Measurements from ENCODE around the gene CAMK1D.

CAMK1D gene

DNA sequence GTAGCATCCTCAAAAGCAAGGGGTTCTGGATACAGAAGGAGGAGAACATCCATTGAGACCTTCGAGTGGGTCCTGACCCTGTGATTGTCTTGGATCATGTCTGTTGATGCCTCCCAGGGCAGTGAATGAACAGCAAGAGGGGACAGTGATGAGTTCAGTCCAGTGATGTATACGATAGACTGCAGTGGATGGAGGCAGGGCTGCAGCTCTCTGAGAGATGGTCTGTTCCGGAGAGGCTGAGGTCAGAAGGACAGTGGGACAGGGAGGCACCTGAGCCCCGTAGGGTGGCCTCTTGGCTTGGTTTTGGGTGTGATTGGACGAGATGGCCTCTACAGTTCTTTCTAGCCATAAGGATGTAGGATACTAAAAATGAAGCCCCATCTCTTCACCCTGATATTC, 280.4 kb downstream of the CAMK1D start:
- DNase-seq (ENCODE audit: low read depth), result no peak

DNA sequence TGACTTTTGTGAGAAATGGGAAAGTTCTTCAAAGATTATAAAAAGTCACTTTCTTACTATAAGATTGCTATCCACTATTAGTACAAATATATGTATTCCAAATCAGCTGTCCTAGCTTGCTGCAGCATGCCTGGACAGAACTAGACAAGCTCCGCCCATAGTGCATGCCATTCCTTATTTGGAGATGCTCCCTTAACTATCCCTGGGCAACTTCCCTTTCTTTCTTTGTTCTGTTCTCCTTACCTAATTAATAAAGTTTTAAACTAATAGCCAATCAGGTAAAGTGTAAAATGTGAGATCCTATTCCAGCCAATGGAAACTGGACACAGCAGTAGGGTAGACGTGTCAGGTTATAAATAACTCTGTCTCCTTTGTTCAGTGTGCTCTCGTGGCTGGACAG, 281.9 kb downstream of the CAMK1D start:
- no peak for DNase-seq (ENCODE audit: low read depth)

DNA sequence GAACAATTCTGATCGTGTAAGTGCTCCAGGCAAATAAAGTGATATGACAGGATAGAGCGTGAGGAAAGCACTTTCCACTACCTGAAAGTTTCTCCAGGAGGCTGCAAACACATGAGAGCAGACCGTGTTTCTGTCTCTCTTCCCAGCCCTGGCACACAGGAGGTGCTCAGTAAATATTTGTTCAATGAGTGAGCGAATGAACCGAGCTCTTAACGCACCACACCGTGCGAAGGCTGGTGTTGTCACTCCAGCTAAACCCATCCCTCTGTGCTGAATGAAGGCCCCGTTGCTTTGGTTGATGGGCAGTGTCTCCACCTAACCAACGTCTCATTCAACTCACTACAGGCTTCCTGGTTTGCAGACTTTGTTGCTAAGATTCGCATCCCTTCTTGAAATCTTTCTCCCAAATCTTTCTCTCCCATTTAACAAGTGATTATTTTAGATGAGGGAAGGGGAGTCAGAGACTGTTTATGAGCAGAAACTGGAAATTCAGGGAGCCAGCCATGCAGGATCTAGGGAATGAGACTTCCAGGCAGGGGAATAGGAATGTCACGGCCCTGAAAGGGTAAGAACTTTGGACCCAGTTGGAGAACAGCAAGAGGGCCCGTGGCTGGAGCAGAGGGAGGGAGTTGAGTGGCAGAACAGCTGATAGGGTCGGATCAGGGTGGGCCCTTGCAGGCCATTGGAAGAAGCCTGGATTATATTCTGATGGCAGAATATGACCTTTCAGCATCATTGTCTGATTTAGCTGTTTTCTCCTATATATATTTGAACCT, 282.6 kb downstream of the CAMK1D start:
- no peak for DNase-seq (ENCODE audit: low read depth)

DNA sequence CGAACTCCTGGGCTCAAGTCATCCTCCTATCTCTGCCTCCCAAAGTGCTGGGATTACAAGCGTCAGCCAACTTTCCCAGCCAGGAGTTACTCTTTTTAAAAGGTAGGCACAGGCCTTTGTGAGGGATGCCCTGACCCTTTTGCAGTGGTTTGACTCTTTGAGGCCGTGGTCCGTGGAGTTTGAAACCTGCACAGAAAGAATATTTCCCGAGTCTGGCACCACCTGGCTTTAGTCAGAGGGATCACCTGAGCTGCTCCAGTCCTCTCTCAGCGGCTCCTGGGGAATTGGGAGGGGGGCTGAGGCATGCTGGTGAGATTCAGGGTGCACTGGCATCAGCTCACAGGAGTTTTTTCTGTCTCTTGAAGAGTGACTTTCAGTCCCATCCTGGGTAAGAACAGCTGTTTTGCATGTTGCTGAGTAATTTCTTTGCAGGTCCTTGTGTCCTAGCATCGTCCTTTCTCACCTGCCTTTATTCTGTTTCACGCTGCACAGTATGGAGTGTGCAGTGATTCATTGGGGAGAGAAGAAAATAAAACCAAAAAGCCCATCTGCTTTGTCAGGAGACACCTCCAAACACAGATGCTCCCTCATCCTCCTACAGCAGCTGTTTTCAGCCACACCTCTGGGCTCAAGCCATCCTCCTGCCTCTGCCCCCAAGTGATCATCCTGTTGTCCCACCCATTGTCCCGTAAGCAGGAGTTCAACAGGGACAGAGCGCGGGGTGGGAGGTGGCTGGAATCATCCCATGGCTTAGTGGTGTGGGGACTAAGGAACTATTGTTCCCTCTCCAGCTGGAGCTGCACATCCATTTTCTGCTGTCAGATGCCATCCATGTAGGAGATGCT, 284.7 kb downstream of the CAMK1D start:
- no peak for DNase-seq (ENCODE audit: low read depth)

DNA sequence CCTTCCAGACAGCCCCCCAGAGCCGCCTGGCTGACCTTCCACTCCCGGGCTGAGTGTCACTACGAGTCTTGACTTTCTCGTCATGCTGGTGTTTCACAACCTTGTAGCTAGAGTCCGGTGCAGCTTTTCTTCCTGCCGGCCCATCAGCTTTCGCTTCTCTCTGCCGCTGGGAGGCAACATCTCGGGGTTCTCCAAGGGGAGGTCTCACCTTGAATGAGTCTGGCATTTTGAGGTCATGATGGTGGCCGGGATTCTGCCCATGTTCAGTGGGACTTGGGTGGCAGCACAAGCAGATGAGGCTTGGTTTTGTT, 285.2 kb downstream of the CAMK1D start:
- no peak for DNase-seq (ENCODE audit: low read depth)

DNA sequence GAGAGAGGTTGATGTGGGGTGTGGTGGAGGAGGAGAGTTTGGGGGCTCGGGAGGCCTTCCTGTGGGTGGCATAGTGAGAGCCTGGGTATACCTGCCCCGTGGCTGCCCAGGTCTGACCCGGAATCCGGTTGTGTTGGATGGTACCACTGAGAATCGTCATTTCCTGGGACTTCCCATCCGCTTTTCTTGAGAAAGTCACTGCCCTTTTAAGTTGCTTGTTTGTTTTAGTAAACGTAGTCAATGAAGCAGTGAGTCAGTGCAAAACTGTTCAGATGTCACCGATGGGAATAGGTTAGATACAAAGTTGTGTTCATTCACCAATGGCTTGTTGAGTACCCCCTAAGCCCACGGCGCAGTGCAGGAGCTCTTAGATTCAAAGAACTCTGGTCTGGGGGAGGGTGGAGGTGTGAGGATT, 285.8 kb downstream of the CAMK1D start:
- no peak for DNase-seq (ENCODE audit: low read depth)

DNA sequence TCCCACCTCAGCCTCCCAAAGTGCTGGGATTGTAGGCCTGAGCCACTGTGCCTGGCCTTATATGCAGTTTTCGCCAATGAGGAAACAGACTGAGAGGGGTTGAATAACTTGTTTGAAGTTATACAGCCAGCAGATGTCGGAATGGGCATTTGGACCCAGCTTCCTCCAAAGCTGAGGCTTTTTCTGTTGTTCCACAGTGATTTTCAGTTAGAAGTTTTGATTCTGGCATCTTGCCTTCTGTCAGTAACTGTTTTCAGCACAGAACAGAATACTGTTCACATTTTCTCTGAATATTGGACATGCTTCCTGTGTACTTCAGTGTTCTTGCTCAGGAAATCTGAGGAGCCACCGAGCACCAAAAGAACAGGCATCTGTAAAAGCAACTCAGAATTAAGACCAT, 287.2 kb downstream of the CAMK1D start:
- no peak for DNase-seq (ENCODE audit: low read depth)

DNA sequence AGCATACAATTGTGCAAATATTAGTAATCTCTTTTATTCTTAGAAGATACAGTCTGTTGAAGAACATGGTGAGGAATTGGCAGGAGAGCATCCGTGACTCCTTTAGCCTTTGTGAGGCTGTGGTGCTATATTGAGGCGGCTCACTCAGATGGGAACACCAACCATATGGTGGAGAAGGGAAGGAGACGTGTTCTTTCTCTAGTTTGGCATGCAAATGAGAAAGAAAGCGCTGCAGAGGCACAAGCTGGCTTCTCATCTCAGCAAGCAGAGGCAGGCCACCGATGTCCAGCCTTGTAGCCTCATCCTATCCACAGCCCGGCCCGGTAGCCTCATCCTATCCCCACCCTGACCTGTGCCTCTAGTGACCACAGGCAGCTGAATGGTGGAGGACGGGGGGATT, 288.3 kb downstream of the CAMK1D start:
- DNase-seq (ENCODE audit: low read depth), result no peak

DNA sequence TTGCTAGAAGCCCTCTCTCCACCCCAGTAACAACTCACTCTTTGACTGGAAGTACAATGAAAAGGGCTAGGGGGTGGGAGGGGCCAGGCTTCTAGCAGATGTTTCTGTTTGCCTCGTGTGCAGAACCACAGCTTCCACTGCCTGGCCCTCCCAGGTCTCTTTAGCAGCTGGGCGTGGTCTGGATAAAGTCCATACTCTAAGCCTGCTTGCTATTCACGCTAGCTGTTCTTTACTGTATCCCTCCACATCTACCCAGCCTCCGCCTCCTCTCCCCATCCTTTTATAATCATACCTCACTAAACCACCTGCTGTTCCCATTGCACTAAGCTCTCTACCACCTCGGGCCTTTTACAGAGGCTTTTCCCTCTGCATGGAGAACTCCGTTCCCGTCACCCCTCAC, 288.8 kb downstream of the CAMK1D start:
- peak; percentile 2 for DNase-seq (ENCODE audit: low read depth)

DNA sequence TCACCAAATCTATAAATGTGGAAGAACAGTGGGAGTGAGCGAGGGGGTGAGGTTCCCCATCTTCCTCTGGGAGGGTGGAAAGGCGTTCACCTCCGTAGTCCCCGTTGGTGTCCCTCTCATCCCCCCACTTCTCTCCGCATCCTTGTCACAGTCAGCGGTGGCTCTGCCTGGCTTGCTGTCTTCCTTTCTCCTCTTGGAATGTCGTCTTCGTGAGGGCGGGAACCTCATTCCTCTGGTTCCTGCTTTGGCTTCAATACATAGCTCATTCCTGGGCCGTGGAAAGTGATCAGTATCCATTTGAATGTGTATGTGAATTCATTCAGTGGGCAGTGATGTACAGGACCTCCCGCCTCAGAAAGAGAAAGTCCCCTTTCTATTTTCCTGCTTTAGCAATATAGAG, 289.4 kb downstream of the CAMK1D start:
- DNase-seq (ENCODE audit: low read depth), result no peak

DNA sequence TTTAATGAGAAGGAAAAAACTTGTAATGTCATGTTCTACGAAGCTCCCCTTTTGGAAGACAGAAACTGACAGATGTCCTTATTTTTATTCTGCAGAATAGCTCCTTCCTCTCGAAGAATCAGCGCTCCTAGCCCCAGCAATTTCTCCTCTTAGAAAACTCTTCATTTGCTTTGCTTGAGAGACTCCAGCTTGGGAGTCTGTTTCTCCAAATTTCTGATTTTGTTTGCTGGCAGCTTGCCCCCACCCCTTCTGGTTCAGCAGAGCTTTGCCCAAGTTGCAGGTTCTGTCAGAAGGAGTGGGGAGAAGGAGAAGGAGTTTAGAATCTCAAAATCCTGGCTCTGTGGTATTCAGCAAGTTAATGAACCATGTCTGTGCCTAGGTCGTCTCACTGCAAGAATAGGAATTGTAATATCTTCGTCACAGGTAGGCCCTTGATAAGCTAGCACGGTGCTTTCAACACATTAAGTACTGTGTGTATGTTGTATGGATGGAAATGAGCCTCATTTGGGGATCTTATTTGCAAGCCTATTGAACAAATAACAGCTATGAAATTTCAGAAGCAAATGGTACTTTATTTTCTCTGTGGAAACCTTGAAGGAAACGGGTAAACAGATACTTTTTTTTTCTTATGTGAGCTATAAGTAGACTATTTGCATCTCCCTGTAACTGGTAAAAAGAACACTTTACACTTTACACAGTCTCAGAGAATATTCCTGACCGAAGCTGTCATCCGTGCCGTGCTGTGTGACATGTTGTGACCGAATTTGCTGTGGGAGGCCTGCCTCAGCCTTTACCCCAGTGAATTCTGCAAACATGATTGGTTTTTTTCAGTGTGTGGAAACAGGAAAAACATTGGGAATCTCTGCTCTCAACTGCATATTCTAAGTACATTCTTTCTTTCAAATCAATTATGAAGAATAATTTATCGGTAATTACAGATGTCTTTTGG, 290.9 kb downstream of the CAMK1D start:
- no peak for DNase-seq (ENCODE audit: low read depth)

DNA sequence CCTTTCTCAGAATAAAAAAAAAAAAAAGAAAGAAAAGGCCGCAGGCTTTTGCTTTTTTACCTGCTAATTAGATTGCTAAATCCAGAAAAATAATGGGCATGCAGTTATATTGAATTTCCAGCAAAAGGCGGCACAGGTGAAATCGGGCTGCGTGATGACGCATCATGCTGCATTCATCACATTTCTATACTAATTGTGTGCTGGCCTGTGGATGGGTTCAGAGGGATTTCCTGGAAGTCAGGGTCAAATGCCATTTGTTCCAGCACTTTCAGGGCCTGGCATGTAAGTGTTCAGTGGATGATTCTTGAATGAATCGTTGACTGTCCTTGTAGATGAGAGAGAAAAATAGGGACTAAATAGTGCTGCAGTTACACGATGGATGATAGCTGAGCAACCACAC, 292.7 kb downstream of the CAMK1D start:
- DNase-seq (ENCODE audit: low read depth), result no peak

DNA sequence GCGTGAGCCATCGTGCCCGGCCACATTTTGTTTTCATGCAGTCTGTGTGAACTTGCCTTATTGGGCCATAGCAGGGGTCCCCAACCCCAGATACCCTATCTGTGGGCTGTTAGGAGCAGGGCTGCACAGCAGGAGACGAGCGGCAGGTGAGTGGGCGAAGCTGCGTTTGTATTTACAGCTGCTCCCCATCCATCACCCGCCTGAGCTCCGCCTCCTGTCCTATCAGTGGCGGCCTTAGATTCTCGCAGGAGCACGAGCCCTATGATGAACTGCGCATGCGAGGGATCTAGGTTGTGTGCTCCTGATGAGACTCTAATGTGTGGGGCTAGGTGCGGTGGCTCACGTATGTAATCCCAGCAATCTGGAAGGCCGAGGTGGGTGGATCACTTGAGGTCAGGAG, 293.9 kb downstream of the CAMK1D start:
- no peak for DNase-seq (ENCODE audit: low read depth)

DNA sequence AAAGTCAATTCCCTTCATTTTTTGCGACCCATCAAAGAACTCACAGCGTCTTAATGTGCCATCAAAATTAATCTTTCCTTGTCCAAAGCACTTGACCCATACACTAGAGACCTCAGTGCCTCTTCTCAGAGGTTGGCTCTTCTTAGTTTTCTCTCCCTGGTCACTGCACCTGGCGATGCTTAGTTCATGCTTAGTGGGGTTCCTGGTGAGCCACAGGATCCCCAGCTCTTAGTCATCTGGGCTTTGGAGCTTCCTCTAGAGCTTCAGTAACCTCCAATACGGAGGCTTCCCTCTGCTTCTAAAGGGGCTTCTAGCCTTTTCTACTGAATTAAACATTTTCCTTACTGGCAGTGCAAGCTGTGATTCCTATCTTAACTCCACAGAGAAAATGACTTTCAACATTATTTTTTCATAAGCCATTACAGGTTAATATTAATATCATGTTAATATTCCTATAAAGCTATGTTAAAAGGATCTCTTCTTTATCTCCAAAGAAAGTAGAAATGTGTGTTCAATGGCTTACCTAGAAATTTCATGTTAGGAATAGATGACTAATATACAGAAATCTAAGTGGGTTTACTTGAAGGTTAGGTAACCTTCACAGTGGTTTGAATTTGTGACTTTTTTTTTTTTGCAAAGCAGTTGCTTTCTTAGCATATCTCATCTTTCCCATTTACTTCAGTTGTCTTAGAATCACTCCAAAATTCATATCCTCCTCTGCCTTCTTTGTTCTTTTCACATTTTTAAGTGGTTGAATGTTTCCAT, 295.2 kb downstream of the CAMK1D start:
- DNase-seq (ENCODE audit: low read depth), result no peak

DNA sequence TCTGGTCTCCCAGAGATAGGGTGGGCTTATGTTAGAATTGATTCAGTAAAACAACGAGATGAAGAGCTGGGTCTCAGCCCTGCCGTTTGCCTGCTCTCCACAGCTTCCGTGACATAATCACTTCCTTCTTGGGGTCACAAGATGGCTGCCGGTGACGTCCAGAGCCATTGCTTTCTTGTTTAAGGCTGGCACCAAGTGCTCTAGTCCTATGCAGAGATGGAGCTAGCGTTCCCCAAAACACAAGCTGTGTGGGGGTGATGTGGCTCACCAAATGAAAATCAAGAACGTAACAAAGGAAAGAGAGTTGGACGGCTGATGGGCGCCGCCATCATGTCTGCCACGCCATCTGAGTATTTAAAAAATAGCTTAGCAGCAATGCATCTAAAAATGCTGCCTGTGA, 296.1 kb downstream of the CAMK1D start:
- DNase-seq (ENCODE audit: low read depth), result no peak

DNA sequence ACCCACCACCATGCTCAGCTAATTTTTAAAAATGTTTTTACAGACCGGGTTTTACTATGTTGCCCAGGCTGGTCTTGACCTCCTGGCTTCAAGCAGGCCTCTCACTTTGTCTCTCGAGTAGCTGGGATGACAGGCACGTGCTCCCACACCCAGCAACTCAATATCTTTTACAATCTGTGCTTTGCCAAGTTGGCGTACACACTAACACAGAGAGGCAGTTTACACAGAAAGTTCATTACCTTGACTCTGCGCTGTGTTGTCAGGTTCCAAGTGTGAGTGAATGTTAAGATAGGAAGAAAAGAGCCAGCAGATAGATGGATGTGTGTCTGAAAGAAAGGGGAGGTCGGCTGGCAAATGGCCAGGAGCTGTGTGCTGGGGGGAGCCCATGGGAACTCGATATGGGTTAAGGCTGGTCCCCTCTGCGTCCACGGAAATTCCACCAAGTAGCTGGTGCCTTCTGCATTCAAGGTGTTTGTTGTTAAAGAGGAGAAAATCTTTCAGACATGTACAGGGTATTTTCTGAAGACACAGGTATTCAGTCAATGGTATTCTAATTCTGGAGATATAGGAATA, 299.8 kb downstream of the CAMK1D start:
- DNase-seq (ENCODE audit: low read depth), result no peak

DNA sequence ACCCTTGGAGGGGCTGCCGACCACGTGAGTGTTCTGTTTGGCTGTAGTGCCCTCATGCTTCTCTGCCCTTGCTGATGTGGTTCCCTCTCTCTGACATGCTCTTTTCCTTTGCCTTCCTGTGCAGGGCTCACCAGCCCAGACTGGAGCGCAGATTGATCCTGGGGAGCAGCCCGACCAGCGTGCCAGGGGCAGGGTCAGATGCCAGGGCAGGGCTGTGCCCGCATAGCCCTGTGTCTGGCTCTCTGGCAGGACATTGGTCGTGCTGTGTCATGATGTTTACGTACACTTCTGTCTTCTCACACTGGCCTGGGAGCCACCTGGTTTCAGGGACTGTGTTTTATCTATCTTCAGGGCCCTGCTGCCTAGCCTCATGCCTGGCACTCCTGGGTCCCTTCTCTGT, 300.8 kb downstream of the CAMK1D start:
- DNase-seq (ENCODE audit: low read depth), result no peak

DNA sequence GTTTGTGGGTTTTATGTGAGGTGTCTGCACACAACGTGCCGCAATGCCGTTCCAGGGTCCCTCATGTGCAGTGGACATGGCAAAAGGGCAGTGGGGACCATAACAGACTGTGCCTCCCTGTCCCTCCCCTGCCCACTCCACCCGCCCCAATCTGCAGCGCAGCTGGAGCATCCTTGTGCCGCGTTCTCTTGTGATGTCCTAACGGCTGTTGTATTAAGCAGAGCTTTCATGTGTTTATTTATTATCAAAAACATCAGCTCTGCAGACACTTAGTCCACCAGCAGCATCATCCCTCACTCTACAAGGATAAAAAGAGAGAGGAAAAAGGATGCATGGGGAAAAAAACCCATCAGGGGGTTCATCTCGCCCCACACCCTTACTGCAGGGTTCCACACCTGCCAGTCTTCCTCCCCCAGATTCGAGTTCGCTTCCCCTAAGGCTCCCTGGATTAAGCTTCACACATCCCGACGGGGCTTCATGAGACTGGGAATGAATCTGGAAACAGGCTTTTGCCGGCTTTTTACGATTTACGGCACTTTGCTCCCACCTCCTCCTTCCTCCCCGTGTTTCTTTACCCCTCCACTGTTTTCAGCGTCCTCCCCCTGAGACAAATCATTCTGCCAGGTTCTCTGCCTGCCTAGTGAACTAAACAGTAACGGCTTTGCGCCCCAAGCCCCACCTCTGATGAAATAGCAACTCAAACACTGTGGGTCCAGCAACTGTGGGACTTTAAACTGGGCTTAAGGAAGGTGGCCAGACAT, 301.4 kb downstream of the CAMK1D start:
- no peak for DNase-seq (ENCODE audit: low read depth)

DNA sequence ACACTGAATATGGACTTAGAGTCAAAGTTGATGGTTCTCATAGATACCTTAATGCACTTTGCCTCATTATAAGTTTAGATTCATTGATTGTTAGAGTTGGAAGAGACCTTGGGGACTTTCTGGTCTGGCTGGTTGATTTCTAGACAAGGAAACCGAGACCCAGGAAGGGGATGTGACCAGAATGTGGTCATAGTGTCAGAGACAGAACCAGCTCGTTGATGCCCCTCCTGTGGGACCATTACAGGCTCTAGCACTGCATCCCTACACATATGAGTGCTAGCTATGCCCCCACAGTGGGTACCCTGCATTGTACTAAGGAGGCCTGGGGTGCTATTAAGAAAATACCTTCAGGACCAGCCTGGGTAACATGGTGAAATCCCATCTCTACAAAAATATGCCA, 306.6 kb downstream of the CAMK1D start:
- no peak for DNase-seq (ENCODE audit: low read depth)

DNA sequence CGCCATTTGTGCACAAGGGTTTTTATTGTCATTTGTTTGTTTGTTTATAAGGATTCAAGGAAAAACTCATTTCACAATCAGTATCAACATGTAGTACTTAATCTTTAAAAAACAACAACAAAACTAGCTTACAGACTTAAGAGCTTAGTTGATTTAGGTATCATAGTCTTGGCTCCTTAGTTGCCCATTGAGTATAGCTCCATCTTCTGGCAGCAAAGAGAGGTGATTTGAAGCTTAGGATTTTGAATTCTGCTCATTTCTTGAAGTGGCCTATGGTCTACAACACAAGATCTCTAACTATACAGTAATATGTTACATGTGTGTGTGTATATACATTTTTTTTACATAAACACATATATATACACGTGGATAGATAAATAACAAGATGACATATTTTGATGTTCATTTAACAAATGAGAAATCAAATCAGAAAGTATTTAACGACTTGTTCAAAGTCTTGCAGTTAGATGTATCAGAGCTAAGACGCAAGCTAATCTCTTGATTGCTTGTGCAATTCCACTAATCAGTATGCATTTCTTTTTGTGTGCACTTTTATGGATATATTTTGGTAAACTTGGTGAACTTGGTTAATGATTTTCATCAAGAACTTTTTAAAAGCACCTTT, 307.3 kb downstream of the CAMK1D start:
- DNase-seq (ENCODE audit: low read depth), result peak; percentile 49

Data from EH (cell line).